Left lung (tissue), 10 donors: ENCODE data around the gene GET4. TPM values are rescaled to one million over a fixed set of nuclear protein-coding genes. Genes with fewer than 3 reads are reported as not detected.
"Not testable (repeated sequence)": the region's sequence is repeated elsewhere in the genome, so short reads cannot be mapped to it uniquely, and the experiment has no call there.

Experiments used
- ATAC-seq: fragments of 200-7000 bp; cut with Tn5 transposase; one replicate; pipeline ENCODE4 v1.9.1; 2020; ENCODE audit warnings: moderate library complexity
- DNase-seq, 4 donors: peaks; one replicate each; pipeline ENCODE4 v3.0.0-alpha.2; 2013 to 2020
- H3K27ac ChIP-seq, 2 donors: fragments of 200-600 bp; sonication (generic) in 1 of 2; one replicate each; pipeline versions ENCODE4 v1.5.0 to v1.8.0; 2020 to 2021
- H3K27me3 ChIP-seq, 2 donors: fragments of 200-600 bp; sonication (generic) in 1 of 2; one replicate each; pipeline versions ENCODE4 v1.5.0 to v1.8.0; 2020 to 2021
- H3K36me3 ChIP-seq, 2 donors: fragments of 200-600 bp; sonication (generic) in 1 of 2; one replicate each; pipeline versions ENCODE4 v1.5.0 to v1.8.0; 2020 to 2021
- H3K4me1 ChIP-seq, 2 donors: fragments of 200-600 bp; one replicate each; pipeline ENCODE4 v1.8.0; 2021
- H3K4me3 ChIP-seq, 2 donors: fragments of 200-600 bp; sonication (generic) in 1 of 2; one replicate each; pipeline versions ENCODE4 v1.5.0 to v1.8.0; 2020 to 2021; ENCODE audit warnings: mild to moderate bottlenecking in 1 of 2
- H3K9me3 ChIP-seq, 2 donors: fragments of 200-600 bp; sonication (generic) in 1 of 2; one replicate each; pipeline versions ENCODE4 v1.5.0 to v1.8.0; 2020 to 2021
- CTCF ChIP-seq, 2 donors: fragments of 200-600 bp; sonication (generic) in 1 of 2; IDR thresholded peaks; one replicate each; pipeline versions ENCODE4 v1.5.0 to v1.8.0; 2021; ENCODE audit warnings: antibody characterized with exemption in 2 of 2
- intact Hi-C, 2 donors: fragments of 100-400 bp; cut with DNase I; formaldehyde crosslinking; loops; one replicate each; pipeline versions ENCODE4 v1.11.2 to v1.14.2; 2022
- polyA plus RNA-seq, 6 donors: library from polyadenylated mRNA; unstranded; fragments of 120-200 nt; gene quantifications; one replicate each; pipeline ENCODE4 v1.2.1, GENCODE V29; 2013; ENCODE audit not compliant: insufficient read length in 6 of 6
- total RNA-seq, 2 donors: library from RNA; stranded (reverse); fragmentation: NEBNext Ultra II Directional; extraction: Animal tissue kit (Norgen Biotek cat#: 25700); gene quantifications; one replicate each; pipeline ENCODE4 v1.2.1, GENCODE V29; 2021
- donor health status: DM: no; HTN: yes; CAD: no.
- donor health status: DM: no; HTN: no; CAD: no.

GET4 gene
- total and polyA plus RNA-seq, 8 donors = 25.0 to 39.0 (median 31.1) TPM

- Histone ChIP-seq H3K27me3 (peaks cover 0 to 38% of the 10 kb centered on the region in 2 donors), H3K27ac (no peak overlapping the region), H3K36me3 (peaks cover 0 to 17% of the 10 kb centered on the region in 2 donors), H3K4me1 (peaks cover 3 to 31% of the 10 kb centered on the region in 2 donors), H3K9me3 (no peaks in the 10 kb centered on the region), H3K4me3 (no peak overlapping the region)
- ATAC-seq (no peak), DNase-seq (peak in 1 of 4 donors; percentile 78)
- TF ChIP-seq CTCF (IDR thresholded peaks at IDR 0.05) = no peak
- intact Hi-C loops = no loop called here
Observed at GRCh38 chr7:907158-907980, 31.0 kb downstream of the GET4 start.

GRCh38 chr7:908159-908581 is 31.8 kb downstream of the GET4 start:
- H3K4me3 ChIP-seq = no peak overlapping the region
- no peak overlapping the region for H3K27ac ChIP-seq
- no peaks in the 10 kb centered on the region for H3K9me3 ChIP-seq
- DNase-seq = no peak
- peaks cover 0 to 12% of the 10 kb centered on the region in 2 donors for H3K36me3 ChIP-seq
- H3K27me3 ChIP-seq = peaks cover 0 to 38% of the 10 kb centered on the region in 2 donors
- no peak for ATAC-seq
- no peak for TF ChIP-seq CTCF (IDR thresholded peaks at IDR 0.05)
- peaks cover 3 to 31% of the 10 kb centered on the region in 2 donors for H3K4me1 ChIP-seq
- intact Hi-C loops = no loop called here

- peak; percentile 88 for ATAC-seq
- intact Hi-C loops, H3K27ac ChIP-seq, H3K9me3 ChIP-seq: not testable (repeated sequence)
- Histone ChIP-seq H3K4me3 (peak overlapping the region; percentile 27 to 29), H3K27me3 (peaks cover 0 to 33% of the 10 kb centered on the region in 2 donors), H3K4me1 (peaks cover 3 to 33% of the 10 kb centered on the region in 2 donors), H3K36me3 (peaks cover 0 to 10% of the 10 kb centered on the region in 2 donors)
- peak in 3 of 4 donors; percentile 47 to 93 (median 72) for DNase-seq
- peak; percentile 85 to 87 for TF ChIP-seq CTCF (IDR thresholded peaks at IDR 0.05)
Observed at GRCh38 chr7:908591-909357, 32.4 kb downstream of the GET4 start.

- H3K9me3 ChIP-seq = no peaks in the 10 kb centered on the region
- TF ChIP-seq CTCF (IDR thresholded peaks at IDR 0.05) = no peak
- peaks cover 0 to 24% of the 10 kb centered on the region in 2 donors for H3K27me3 ChIP-seq
- DNase-seq (peak in 3 of 4 donors; percentile 26 to 93 (median 90)), ATAC-seq (peak; percentile 60)
- intact Hi-C loops = loop anchor here in 1 of 2 donors (5.0 kb wide), 1 partner anchor 43 kb away; the partner anchor contains the start of gene ADAP1
- peaks cover 0 to 2% of the 10 kb centered on the region in 2 donors for H3K36me3 ChIP-seq
- peak overlapping the region in 1 of 2 donors; percentile 45 for H3K27ac ChIP-seq
- H3K4me1 ChIP-seq = peaks cover 1 to 38% of the 10 kb centered on the region in 2 donors
- H3K4me3 ChIP-seq = peak overlapping the region in 1 of 2 donors; percentile 29
Observed at GRCh38 chr7:909358-910329, 33.3 kb downstream of the GET4 start.
